Neural progenitor cell (in vitro differentiated cells): Measurements from ENCODE around the gene C11orf65. TPM values are rescaled to one million over a fixed set of nuclear protein-coding genes. Genes with fewer than 3 reads are reported as not detected.
"Not testable (repeated sequence)": the region's sequence is repeated elsewhere in the genome, so short reads cannot be mapped to it uniquely, and the experiment has no call there.

Experiments
- DNase-seq: peaks from one replicate; pipeline ENCODE4 v3.0.0-alpha.2; 2016; ENCODE audit warnings: low spot score
- H2AFZ ChIP-seq: fragments of 200-600 bp; sonication (generic); replicated peaks from 2 replicates; pipeline ENCODE4 v1.6.1; 2016; ENCODE audit warnings: antibody characterized with exemption
- H3F3A ChIP-seq: fragments of 200-600 bp; sonication (generic); 2 replicates; pipeline ENCODE4 v1.6.1; 2016; ENCODE audit warnings: antibody characterized with exemption, low read depth
- H3K27ac ChIP-seq: fragments of 200-600 bp; sonication (generic); 2 replicates; pipeline ENCODE4 v1.5.1; 2016; ENCODE audit warnings: mild to moderate bottlenecking
- H3K27me3 ChIP-seq: fragments of 200-600 bp; sonication (generic); 2 replicates; pipeline ENCODE4 v1.6.1; 2016; ENCODE audit warnings: mild to moderate bottlenecking, moderate library complexity
- H3K36me3 ChIP-seq: fragments of 200-600 bp; sonication (generic); 2 replicates; pipeline ENCODE4 v1.5.1; 2016
- H3K4me1 ChIP-seq: fragments of 200-600 bp; sonication (generic); 2 replicates; pipeline ENCODE4 v1.6.1; 2016; ENCODE audit warnings: mixed run types
- H3K4me2 ChIP-seq: fragments of 200-600 bp; sonication (generic); 2 replicates; pipeline ENCODE4 v1.6.1; 2016
- H3K4me3 ChIP-seq: fragments of 200-600 bp; sonication (generic); 2 replicates; pipeline ENCODE4 v1.5.1; 2016
- H3K79me2 ChIP-seq: fragments of 200-600 bp; sonication (generic); 2 replicates; pipeline ENCODE4 v1.6.1; 2016; ENCODE audit warnings: low read depth
- H3K9ac ChIP-seq: fragments of 200-600 bp; sonication (generic); 2 replicates; pipeline ENCODE4 v1.6.1; 2016
- H3K9me3 ChIP-seq: fragments of 200-600 bp; sonication (generic); 2 replicates; pipeline ENCODE4 v1.5.1; 2016; ENCODE audit warnings: low read depth
- H4K20me1 ChIP-seq: fragments of 200-600 bp; sonication (generic); 2 replicates; pipeline ENCODE4 v1.6.1; 2016; ENCODE audit warnings: low read depth
- H3K27ac Mint-ChIP-seq: 3 replicates; pipeline ENCODE4 v1.8.0; 2021; ENCODE audit warnings: mixed read lengths
- H3K27me3 Mint-ChIP-seq: 2 replicates; pipeline ENCODE4 v1.8.0; 2022; ENCODE audit warnings: low read depth, mild to moderate bottlenecking, inconsistent platforms, moderate library complexity, mixed read lengths; ENCODE audit not compliant: insufficient read depth
- H3K36me3 Mint-ChIP-seq: 3 replicates; pipeline ENCODE4 v1.8.0; 2021; ENCODE audit warnings: mixed read lengths
- H3K4me1 Mint-ChIP-seq: 3 replicates; pipeline ENCODE4 v1.8.0; 2021; ENCODE audit warnings: mixed read lengths
- H3K4me3 Mint-ChIP-seq: 3 replicates; pipeline ENCODE4 v1.8.0; 2021; ENCODE audit warnings: mild to moderate bottlenecking, moderate library complexity, mixed read lengths
- H3K9me3 Mint-ChIP-seq: 3 replicates; pipeline ENCODE4 v1.8.0; 2020; ENCODE audit warnings: mixed read lengths
- CTCF ChIP-seq: fragments of 200-600 bp; sonication (generic); IDR thresholded peaks from 2 replicates; pipeline ENCODE4 v1.5.1; 2017; ENCODE audit warnings: antibody characterized with exemption, mild to moderate bottlenecking
- EZH2 ChIP-seq: fragments of 200-600 bp; sonication (generic); IDR thresholded peaks from 2 replicates; pipeline ENCODE4 v1.6.1; 2017; ENCODE audit warnings: antibody characterized with exemption, mild to moderate bottlenecking, moderate library complexity
- EZH2phosphoT487 ChIP-seq: fragments of 200-600 bp; sonication (generic); IDR thresholded peaks from 2 replicates; pipeline ENCODE4 v1.6.1; 2017; ENCODE audit warnings: antibody characterized with exemption
- total RNA-seq: library from RNA; depleted of rRNA; stranded (reverse); fragments of >200 nt; gene quantifications from 2 replicates; pipeline ENCODE4 v1.2.3, GENCODE V29; 2015; ENCODE audit warnings: low replicate concordance

The C11orf65 gene
- total RNA-seq, 1 donor from 2014 or later = 11.4 TPM

GRCh38 chr11:108432783-108433182 is 34.5 kb downstream of the C11orf65 start:
- H3K4me3 Mint-ChIP-seq = no peak overlapping the region
- H3K4me1 Mint-ChIP-seq = no peaks in the 10 kb centered on the region
- no peaks in the 10 kb centered on the region for H3K36me3 ChIP-seq
- H3K27me3 Mint-ChIP-seq = peaks cover 2% of the 10 kb centered on the region
- H3K27ac Mint-ChIP-seq = no peak overlapping the region
- no peaks in the 10 kb centered on the region for H3K79me2 ChIP-seq
- no peaks in the 10 kb centered on the region for H3K9me3 ChIP-seq
- no peaks in the 10 kb centered on the region for H3K4me1 ChIP-seq
- no peaks in the 10 kb centered on the region for H3K27me3 ChIP-seq
- DNase-seq = no peak
- no peaks in the 10 kb centered on the region for H3K36me3 Mint-ChIP-seq
- no peak overlapping the region for H3K4me3 ChIP-seq
- H3F3A ChIP-seq = no peaks in the 10 kb centered on the region
- peaks cover 12% of the 10 kb centered on the region for H3K9me3 Mint-ChIP-seq
- H3K4me2 ChIP-seq = no peak overlapping the region
- H3K27ac ChIP-seq = no peak overlapping the region
- H3K9ac ChIP-seq = no peak overlapping the region
- no peaks in the 10 kb centered on the region for H4K20me1 ChIP-seq
- no peak overlapping the region for H2AFZ ChIP-seq
- TF ChIP-seq CTCF (no peak), EZH2phosphoT487 (no peak), EZH2 (no peak)

GRCh38 chr11:108431997-108432396 is 35.3 kb downstream of the C11orf65 start:
- H3K4me1 Mint-ChIP-seq = no peaks in the 10 kb centered on the region
- peaks cover 2% of the 10 kb centered on the region for H3K27me3 Mint-ChIP-seq
- H3K36me3 Mint-ChIP-seq = no peaks in the 10 kb centered on the region
- H3K27ac ChIP-seq = no peak overlapping the region
- DNase-seq = no peak
- H3K4me3 Mint-ChIP-seq = no peak overlapping the region
- no peak overlapping the region for H3K27ac Mint-ChIP-seq
- TF ChIP-seq EZH2 (no peak), CTCF (no peak), EZH2phosphoT487 (no peak)
- no peak overlapping the region for H3K4me2 ChIP-seq
- peaks cover 11% of the 10 kb centered on the region for H3K9me3 Mint-ChIP-seq
- no peaks in the 10 kb centered on the region for H3K9me3 ChIP-seq
- no peaks in the 10 kb centered on the region for H3K27me3 ChIP-seq
- H3F3A ChIP-seq = no peaks in the 10 kb centered on the region
- H2AFZ ChIP-seq = no peak overlapping the region
- no peak overlapping the region for H3K9ac ChIP-seq
- H3K4me1 ChIP-seq = no peaks in the 10 kb centered on the region
- no peaks in the 10 kb centered on the region for H3K36me3 ChIP-seq
- no peak overlapping the region for H3K4me3 ChIP-seq
- H4K20me1 ChIP-seq = no peaks in the 10 kb centered on the region
- no peaks in the 10 kb centered on the region for H3K79me2 ChIP-seq

GRCh38 chr11:108431370-108431769 is 36.0 kb downstream of the C11orf65 start:
- DNase-seq = no peak
- Histone ChIP-seq H3K36me3 (no peaks in the 10 kb centered on the region), H3K79me2 (no peaks in the 10 kb centered on the region), H2AFZ (no peak overlapping the region), H3F3A (no peaks in the 10 kb centered on the region), H4K20me1 (no peaks in the 10 kb centered on the region), H3K4me1 (no peaks in the 10 kb centered on the region), H3K9ac (no peak overlapping the region), H3K27me3 (no peaks in the 10 kb centered on the region), H3K27ac (no peak overlapping the region), H3K9me3 (no peaks in the 10 kb centered on the region), H3K4me3 (no peak overlapping the region), H3K4me2 (no peak overlapping the region)
- H3K36me3 Mint-ChIP-seq = no peaks in the 10 kb centered on the region
- peaks cover 12% of the 10 kb centered on the region for H3K9me3 Mint-ChIP-seq
- TF ChIP-seq EZH2 (no peak), CTCF (no peak), EZH2phosphoT487 (no peak)
- no peaks in the 10 kb centered on the region for H3K4me1 Mint-ChIP-seq
- no peak overlapping the region for H3K4me3 Mint-ChIP-seq
- no peak overlapping the region for H3K27ac Mint-ChIP-seq
- peaks cover 2% of the 10 kb centered on the region for H3K27me3 Mint-ChIP-seq

GRCh38 chr11:108417551-108417950 is 49.8 kb downstream of the C11orf65 start:
- H4K20me1 ChIP-seq, H3F3A ChIP-seq, H3K36me3 Mint-ChIP-seq, H3K79me2 ChIP-seq, H3K4me2 ChIP-seq, H3K4me3 Mint-ChIP-seq, H3K4me3 ChIP-seq, H3K27me3 Mint-ChIP-seq, H3K27me3 ChIP-seq, H3K9me3 ChIP-seq, H3K9ac ChIP-seq, H3K4me1 ChIP-seq, H3K36me3 ChIP-seq, H3K4me1 Mint-ChIP-seq, H3K27ac Mint-ChIP-seq, H3K27ac ChIP-seq: not testable (repeated sequence)
- peak overlapping the region; percentile 38 for H2AFZ ChIP-seq
- DNase-seq = peak; percentile 18
- peak; percentile 25 for TF ChIP-seq CTCF
- peaks cover 12% of the 10 kb centered on the region for H3K9me3 Mint-ChIP-seq
